Transverse colon (tissue), 4 donors: Measurements from ENCODE around the gene MAGI2. TPM values are rescaled to one million over a fixed set of nuclear protein-coding genes. Genes with fewer than 3 reads are reported as not detected.

Experiments used
- DNase-seq: peaks from one replicate; pipeline ENCODE4 v3.0.0-alpha.2; 2019
- H3K27ac ChIP-seq, 4 donors: fragments of 200-600 bp; sonication (generic); 2 replicates each; pipeline ENCODE4 v1.5.1; 2016 to 2018; ENCODE audit warnings: inconsistent platforms in 4 of 4
- H3K27me3 ChIP-seq: fragments of 200-600 bp; sonication (generic); 2 replicates; pipeline ENCODE4 v1.5.1; 2017; ENCODE audit warnings: inconsistent platforms
- H3K36me3 ChIP-seq, 4 donors: fragments of 200-600 bp; sonication (generic); 2 replicates each; pipeline ENCODE4 v1.5.1; 2017 to 2019; ENCODE audit warnings: inconsistent platforms in 4 of 4
- H3K4me1 ChIP-seq, 4 donors: fragments of 200-600 bp; sonication (generic); 2 replicates each; pipeline ENCODE4 v1.5.1; 2017 to 2020; ENCODE audit warnings: inconsistent platforms in 4 of 4
- H3K4me3 ChIP-seq, 4 donors: fragments of 200-600 bp; sonication (generic); 1 replicate in 1 of 4; 2 replicates in 3 of 4; pipeline versions ENCODE4 v1.5.1 to v1.6.1; 2017 to 2019; ENCODE audit warnings: inconsistent platforms in 4 of 4
- H3K9me3 ChIP-seq, 2 donors: fragments of 200-600 bp; sonication (generic); 2 replicates each; pipeline ENCODE4 v1.5.1; 2017 to 2019; ENCODE audit warnings: inconsistent platforms in 2 of 2
- EP300 ChIP-seq: sonication (generic); formaldehyde crosslinking; IDR thresholded peaks from one replicate; pipeline ENCODE4 v1.6.1; 2017; ENCODE audit warnings: antibody characterized with exemption, low read depth
- POLR2A ChIP-seq: fragments of 450-650 bp; IDR thresholded peaks from one replicate; pipeline ENCODE4 v1.6.1; 2016; ENCODE audit warnings: antibody characterized with exemption, mild to moderate bottlenecking, moderate library complexity
- POLR2AphosphoS5 ChIP-seq, 3 donors: sonication (generic); formaldehyde crosslinking; IDR thresholded peaks; one replicate each; pipeline ENCODE4 v1.6.1; 2016; ENCODE audit warnings: antibody characterized with exemption in 3 of 3
- WGBS, 2 donors: methylation state at CpG; one replicate each; pipeline ENCODE4 v1.1.5; 2018; ENCODE audit warnings: low coverage in 1 of 2; 5-methylcytosine and 5-hydroxymethylcytosine counted together
- in situ Hi-C, 4 donors: fragments of 200-750 bp; cut with MboI; loops; one replicate each; pipeline versions ENCODE4 v1.15.0 to v1.15.1; 2017; ENCODE audit warnings: low sequenced_read_pairs in 3 of 4, low pct_ligation_motif_present in 1 of 4, low pct_unique_long_range_greater_than_20kb in 1 of 4
- intact Hi-C: fragments of 100-400 bp; cut with DNase I; formaldehyde crosslinking; loops from one replicate; pipeline ENCODE4 v1.15.1; 2023; ENCODE audit warnings: low total_unique reads
- total RNA-seq, 4 donors: library from RNA; depleted of rRNA; stranded (reverse); fragments of >200 nt; gene quantifications; one replicate each; pipeline ENCODE4 v1.1.0, GENCODE V29; 2016
- TF ChIP-seq, protein P1 (sequence below), 5 experiments: fragments of 200-600 bp in 3 of 5; fragments of 450-650 bp in 2 of 5; sonication (generic) in 3 of 5; IDR thresholded peaks; 1 replicate in 2 of 5; 2 replicates in 3 of 5; pipeline ENCODE4 v1.5.1; 2016 to 2017; ENCODE audit warnings: antibody characterized with exemption in 5 of 5, inconsistent platforms in 3 of 5, mild to moderate bottlenecking in 2 of 5, moderate library complexity in 1 of 5

The MAGI2 gene
- total RNA-seq, 4 donors from 2014 or later = 1.6 to 9.7 (median 4.1) TPM

- no peaks in the 10 kb centered on the region for H3K36me3 ChIP-seq
- H3K27ac ChIP-seq = no peak overlapping the region
- no peak overlapping the region for H3K4me3 ChIP-seq
- H3K4me1 ChIP-seq = no peaks in the 10 kb centered on the region
- no peaks in the 10 kb centered on the region for H3K27me3 ChIP-seq
- in situ Hi-C loops (no loop called here), intact Hi-C loops (no loop called here)
- 73 to 75% methylated on average over 1 of the region's 1 CpG for WGBS, 2 donors
- TF ChIP-seq, protein P1, sequence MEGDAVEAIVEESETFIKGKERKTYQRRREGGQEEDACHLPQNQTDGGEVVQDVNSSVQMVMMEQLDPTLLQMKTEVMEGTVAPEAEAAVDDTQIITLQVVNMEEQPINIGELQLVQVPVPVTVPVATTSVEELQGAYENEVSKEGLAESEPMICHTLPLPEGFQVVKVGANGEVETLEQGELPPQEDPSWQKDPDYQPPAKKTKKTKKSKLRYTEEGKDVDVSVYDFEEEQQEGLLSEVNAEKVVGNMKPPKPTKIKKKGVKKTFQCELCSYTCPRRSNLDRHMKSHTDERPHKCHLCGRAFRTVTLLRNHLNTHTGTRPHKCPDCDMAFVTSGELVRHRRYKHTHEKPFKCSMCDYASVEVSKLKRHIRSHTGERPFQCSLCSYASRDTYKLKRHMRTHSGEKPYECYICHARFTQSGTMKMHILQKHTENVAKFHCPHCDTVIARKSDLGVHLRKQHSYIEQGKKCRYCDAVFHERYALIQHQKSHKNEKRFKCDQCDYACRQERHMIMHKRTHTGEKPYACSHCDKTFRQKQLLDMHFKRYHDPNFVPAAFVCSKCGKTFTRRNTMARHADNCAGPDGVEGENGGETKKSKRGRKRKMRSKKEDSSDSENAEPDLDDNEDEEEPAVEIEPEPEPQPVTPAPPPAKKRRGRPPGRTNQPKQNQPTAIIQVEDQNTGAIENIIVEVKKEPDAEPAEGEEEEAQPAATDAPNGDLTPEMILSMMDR (IDR thresholded peaks at IDR 0.05) = no peak
- TF ChIP-seq POLR2A (no peak), EP300 (no peak), POLR2AphosphoS5 (IDR thresholded peaks at IDR 0.05) (no peak)
- DNase-seq = no peak
- no peaks in the 10 kb centered on the region for H3K9me3 ChIP-seq
Measured at GRCh38 chr7:78261739-78262138, 1191.7 kb downstream of the MAGI2 start.

GRCh38 chr7:78261302-78261701 is 1192.2 kb downstream of the MAGI2 start:
- intact Hi-C loops = no loop called here
- WGBS, 2 donors = 64 to 87% methylated on average over 2 of the region's 2 CpGs
- Histone ChIP-seq H3K9me3 (no peaks in the 10 kb centered on the region), H3K4me3 (no peak overlapping the region), H3K27ac (no peak overlapping the region), H3K36me3 (no peaks in the 10 kb centered on the region), H3K27me3 (no peaks in the 10 kb centered on the region), H3K4me1 (no peaks in the 10 kb centered on the region)
- in situ Hi-C loops = no loop called here
- DNase-seq = no peak
- TF ChIP-seq POLR2A (no peak), EP300 (no peak), POLR2AphosphoS5 (IDR thresholded peaks at IDR 0.05) (no peak)
- TF ChIP-seq, protein P1 (IDR thresholded peaks at IDR 0.05) = no peak

DNA sequence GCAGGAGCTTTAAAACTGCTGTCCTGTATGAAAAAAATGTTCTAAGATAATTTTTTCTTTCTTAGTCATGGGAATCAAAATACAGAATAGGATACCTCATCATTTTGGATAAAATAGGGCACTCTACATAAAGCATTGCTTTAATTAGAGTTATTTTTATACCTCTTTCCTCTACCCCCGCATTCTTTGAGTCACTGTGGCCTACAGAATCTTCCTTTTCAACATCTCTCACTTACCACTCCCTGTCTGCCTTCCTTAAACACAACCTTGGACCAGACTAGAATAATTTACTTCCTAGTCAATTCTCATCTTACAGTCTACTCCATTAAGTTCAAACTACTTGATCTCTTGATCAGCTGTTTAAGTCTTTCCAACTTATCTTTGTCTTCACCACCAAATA is 1192.6 kb downstream of the MAGI2 start:
- H3K36me3 ChIP-seq = no peaks in the 10 kb centered on the region
- H3K27me3 ChIP-seq = no peaks in the 10 kb centered on the region
- in situ Hi-C loops (no loop called here), intact Hi-C loops (no loop called here)
- no peak for TF ChIP-seq EP300
- TF ChIP-seq, protein P1 (IDR thresholded peaks at IDR 0.05) = no peak
- no peak for TF ChIP-seq POLR2AphosphoS5 (IDR thresholded peaks at IDR 0.05)
- TF ChIP-seq POLR2A = no peak
- DNase-seq = no peak
- H3K4me3 ChIP-seq = no peak overlapping the region
- no peaks in the 10 kb centered on the region for H3K4me1 ChIP-seq
- no peaks in the 10 kb centered on the region for H3K9me3 ChIP-seq
- H3K27ac ChIP-seq = no peak overlapping the region
- WGBS, 2 donors = 78 to 86% methylated on average over 1 of the region's 1 CpG

- Histone ChIP-seq H3K4me1 (no peaks in the 10 kb centered on the region), H3K36me3 (no peaks in the 10 kb centered on the region), H3K9me3 (peaks cover 0 to 1% of the 10 kb centered on the region in 2 donors), H3K27ac (no peak overlapping the region), H3K27me3 (no peaks in the 10 kb centered on the region), H3K4me3 (no peak overlapping the region)
- in situ Hi-C loops = no loop called here
- 50 to 56% methylated on average over 3 of the region's 3 CpGs for WGBS, 2 donors
- DNase-seq = no peak
- TF ChIP-seq, protein P1 (IDR thresholded peaks at IDR 0.05) = no peak
- TF ChIP-seq POLR2A (no peak), EP300 (no peak), POLR2AphosphoS5 (IDR thresholded peaks at IDR 0.05) (no peak)
- intact Hi-C loops = no loop called here
Measured at GRCh38 chr7:78254726-78255055, 1198.8 kb downstream of the MAGI2 start.
